GM12878 (cell line): ENCODE results near the gene MYO1E. TPM values are rescaled to one million over a fixed set of nuclear protein-coding genes. Genes with fewer than 3 reads are reported as not detected.

Experiments used
- BCL11A ChIP-seq: IDR thresholded peaks from 2 replicates; pipeline ENCODE4 v1.6.1; 2011; ENCODE audit warnings: low read depth, low read length
- CBX3 ChIP-seq: fragments of 200-600 bp; sonication (generic); IDR thresholded peaks from 2 replicates; pipeline ENCODE4 v1.6.1; 2016; ENCODE audit warnings: low read depth, borderline replicate concordance
- DPF2 ChIP-seq: fragments of 450-650 bp; IDR thresholded peaks from 2 replicates; pipeline ENCODE4 v1.6.1; 2017; ENCODE audit warnings: mild to moderate bottlenecking
- IKZF1 ChIP-seq: fragments of 450-650 bp; conservative IDR thresholded peaks from 2 replicates; pipeline ENCODE4 v1.6.1; 2017; ENCODE audit warnings: antibody characterized with exemption, mild to moderate bottlenecking
- MEF2B ChIP-seq: fragments of 450-650 bp; IDR thresholded peaks from 2 replicates; pipeline ENCODE4 v1.6.1; 2018; ENCODE audit warnings: mild to moderate bottlenecking, moderate library complexity; ENCODE audit not compliant: partially characterized antibody, poor library complexity, severe bottlenecking
- MYC ChIP-seq: IDR thresholded peaks from 2 replicates; pipeline ENCODE4 v1.6.1; 2011; ENCODE audit warnings: mild to moderate bottlenecking, low read length, moderate library complexity, inconsistent platforms; ENCODE audit not compliant: insufficient read depth, insufficient replicate concordance, insufficient read length, severe bottlenecking
- NFYA ChIP-seq: IDR thresholded peaks from 2 replicates; pipeline ENCODE4 v1.6.1; 2011; ENCODE audit warnings: low read depth, mild to moderate bottlenecking, low read length, improper control_type of control experiment, borderline replicate concordance
- NKRF ChIP-seq: fragments of 450-650 bp; conservative IDR thresholded peaks from 2 replicates; pipeline ENCODE4 v1.6.1; 2017; ENCODE audit warnings: mild to moderate bottlenecking, moderate library complexity
- PBX3 ChIP-seq: IDR thresholded peaks from 2 replicates; pipeline ENCODE4 v1.6.1; 2011; ENCODE audit warnings: mild to moderate bottlenecking, low read depth, low read length, moderate library complexity; ENCODE audit not compliant: insufficient replicate concordance
- PRDM15 ChIP-seq: fragments of 450-650 bp; formaldehyde crosslinking; IDR thresholded peaks from 2 replicates; pipeline ENCODE4 v1.4.0; 2020; ENCODE audit warnings: mild to moderate bottlenecking, moderate library complexity
- SIX5 ChIP-seq: IDR thresholded peaks from 2 replicates; pipeline ENCODE4 v1.6.1; 2011; ENCODE audit warnings: mild to moderate bottlenecking, low read depth, low read length, moderate library complexity; ENCODE audit not compliant: severe bottlenecking
- SMAD5 ChIP-seq: IDR thresholded peaks from 2 replicates; pipeline ENCODE4 v1.6.1; 2016; ENCODE audit warnings: antibody characterized with exemption, low read depth
- SUPT20H ChIP-seq: IDR thresholded peaks from 2 replicates; pipeline ENCODE4 v1.6.1; 2011; ENCODE audit warnings: low read depth, mild to moderate bottlenecking, low read length, moderate library complexity, borderline replicate concordance; ENCODE audit not compliant: control insufficient read depth
- ZNF217 ChIP-seq: fragments of 450-650 bp; IDR thresholded peaks from 2 replicates; pipeline ENCODE4 v1.6.1; 2017; ENCODE audit warnings: antibody characterized with exemption, mild to moderate bottlenecking
- ZNF687 ChIP-seq: fragments of 450-650 bp; IDR thresholded peaks from 2 replicates; pipeline ENCODE4 v1.6.1; 2017; ENCODE audit warnings: mild to moderate bottlenecking, moderate library complexity
- polyA plus RNA-seq, 11 experiments: library from polyadenylated mRNA; depleted of rRNA in 4 of 11; unstranded in 6 of 11; stranded (reverse) in 5 of 11; fragments of >200 nt; fragmentation: Nextera tagmentation in 4 of 11; fragmentation: Illumina TruSeq in 1 of 11; extraction: Ambion mirVana in 4 of 11; extraction: Trizol in 1 of 11; gene quantifications; 1 replicate in 1 of 11; 2 replicates in 10 of 11; pipeline versions ENCODE4 v1.2.1 to v1.2.3, GENCODE V29; 2011 to 2016; ENCODE audit warnings: inconsistent platforms in 2 of 11, missing spikeins in 2 of 11, low read depth in 1 of 11
- total RNA-seq, 4 experiments: library from RNA; depleted of rRNA in 3 of 4; stranded (reverse); fragments of >200 nt in 3 of 4; fragmentation: Illumina TruSeq in 1 of 4; extraction: Trizol in 1 of 4; gene quantifications; 2 replicates each; pipeline versions ENCODE4 v1.2.1 to v1.2.3, GENCODE V29; 2013 to 2021
- TF ChIP-seq, protein P1 (sequence below): fragments of 450-650 bp; IDR thresholded peaks from 2 replicates; pipeline ENCODE4 v1.6.1; 2017; ENCODE audit warnings: borderline replicate concordance

MYO1E gene
- total and polyA plus RNA-seq, 10 of the 15 experiments (the other 5 are each of a cell fraction or from before 2014, with no cell fraction given), result 10.3 to 266 (median 64.9) TPM

- TF ChIP-seq SUPT20H (no peak), CBX3 (no peak), PRDM15 (CRISPR knock-in tag) (no peak), SIX5 (no peak), IKZF1 (peak; percentile 42; the same call in 1 of the 2 replicates), DPF2 (0 out of 2 replicates have a peak, but pooled peaks have one; percentile 15), ZNF687 (peak; percentile 95), NFYA (no peak), PBX3 (no peak), ZNF217 (no peak), BCL11A (peak; percentile 30; the same call in 1 of the 2 replicates), NKRF (no peak), SMAD5 (no peak; the same call in 1 of the 2 replicates), MEF2B (peak; percentile 87), MYC (no peak)
- TF ChIP-seq, protein P1, sequence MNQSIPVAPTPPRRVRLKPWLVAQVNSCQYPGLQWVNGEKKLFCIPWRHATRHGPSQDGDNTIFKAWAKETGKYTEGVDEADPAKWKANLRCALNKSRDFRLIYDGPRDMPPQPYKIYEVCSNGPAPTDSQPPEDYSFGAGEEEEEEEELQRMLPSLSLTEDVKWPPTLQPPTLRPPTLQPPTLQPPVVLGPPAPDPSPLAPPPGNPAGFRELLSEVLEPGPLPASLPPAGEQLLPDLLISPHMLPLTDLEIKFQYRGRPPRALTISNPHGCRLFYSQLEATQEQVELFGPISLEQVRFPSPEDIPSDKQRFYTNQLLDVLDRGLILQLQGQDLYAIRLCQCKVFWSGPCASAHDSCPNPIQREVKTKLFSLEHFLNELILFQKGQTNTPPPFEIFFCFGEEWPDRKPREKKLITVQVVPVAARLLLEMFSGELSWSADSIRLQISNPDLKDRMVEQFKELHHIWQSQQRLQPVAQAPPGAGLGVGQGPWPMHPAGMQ, result no peak
Measured at GRCh38 chr15:59237119-59237855, 135.4 kb downstream of the MYO1E start (continued).
